ENCODE measurements around the gene WDR90.

GRCh38 chr16:702341-702740, 53.2 kb downstream of the WDR90 start:
- TF ChIP-seq SMC3 (conservative IDR thresholded peaks at IDR 0.05; ENCODE audit: poor library complexity): no peak
- no peak for TF ChIP-seq EP300 (conservative IDR thresholded peaks at IDR 0.05; ENCODE audit: poor library complexity, severe bottlenecking)
- TF ChIP-seq, protein P1, sequence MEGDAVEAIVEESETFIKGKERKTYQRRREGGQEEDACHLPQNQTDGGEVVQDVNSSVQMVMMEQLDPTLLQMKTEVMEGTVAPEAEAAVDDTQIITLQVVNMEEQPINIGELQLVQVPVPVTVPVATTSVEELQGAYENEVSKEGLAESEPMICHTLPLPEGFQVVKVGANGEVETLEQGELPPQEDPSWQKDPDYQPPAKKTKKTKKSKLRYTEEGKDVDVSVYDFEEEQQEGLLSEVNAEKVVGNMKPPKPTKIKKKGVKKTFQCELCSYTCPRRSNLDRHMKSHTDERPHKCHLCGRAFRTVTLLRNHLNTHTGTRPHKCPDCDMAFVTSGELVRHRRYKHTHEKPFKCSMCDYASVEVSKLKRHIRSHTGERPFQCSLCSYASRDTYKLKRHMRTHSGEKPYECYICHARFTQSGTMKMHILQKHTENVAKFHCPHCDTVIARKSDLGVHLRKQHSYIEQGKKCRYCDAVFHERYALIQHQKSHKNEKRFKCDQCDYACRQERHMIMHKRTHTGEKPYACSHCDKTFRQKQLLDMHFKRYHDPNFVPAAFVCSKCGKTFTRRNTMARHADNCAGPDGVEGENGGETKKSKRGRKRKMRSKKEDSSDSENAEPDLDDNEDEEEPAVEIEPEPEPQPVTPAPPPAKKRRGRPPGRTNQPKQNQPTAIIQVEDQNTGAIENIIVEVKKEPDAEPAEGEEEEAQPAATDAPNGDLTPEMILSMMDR (IDR thresholded peaks at IDR 0.05; ENCODE audit: poor library complexity, severe bottlenecking): no peak
- no peak for TF ChIP-seq MXI1 (conservative IDR thresholded peaks at IDR 0.05; ENCODE audit: poor library complexity, severe bottlenecking)
- TF ChIP-seq, protein P2, sequence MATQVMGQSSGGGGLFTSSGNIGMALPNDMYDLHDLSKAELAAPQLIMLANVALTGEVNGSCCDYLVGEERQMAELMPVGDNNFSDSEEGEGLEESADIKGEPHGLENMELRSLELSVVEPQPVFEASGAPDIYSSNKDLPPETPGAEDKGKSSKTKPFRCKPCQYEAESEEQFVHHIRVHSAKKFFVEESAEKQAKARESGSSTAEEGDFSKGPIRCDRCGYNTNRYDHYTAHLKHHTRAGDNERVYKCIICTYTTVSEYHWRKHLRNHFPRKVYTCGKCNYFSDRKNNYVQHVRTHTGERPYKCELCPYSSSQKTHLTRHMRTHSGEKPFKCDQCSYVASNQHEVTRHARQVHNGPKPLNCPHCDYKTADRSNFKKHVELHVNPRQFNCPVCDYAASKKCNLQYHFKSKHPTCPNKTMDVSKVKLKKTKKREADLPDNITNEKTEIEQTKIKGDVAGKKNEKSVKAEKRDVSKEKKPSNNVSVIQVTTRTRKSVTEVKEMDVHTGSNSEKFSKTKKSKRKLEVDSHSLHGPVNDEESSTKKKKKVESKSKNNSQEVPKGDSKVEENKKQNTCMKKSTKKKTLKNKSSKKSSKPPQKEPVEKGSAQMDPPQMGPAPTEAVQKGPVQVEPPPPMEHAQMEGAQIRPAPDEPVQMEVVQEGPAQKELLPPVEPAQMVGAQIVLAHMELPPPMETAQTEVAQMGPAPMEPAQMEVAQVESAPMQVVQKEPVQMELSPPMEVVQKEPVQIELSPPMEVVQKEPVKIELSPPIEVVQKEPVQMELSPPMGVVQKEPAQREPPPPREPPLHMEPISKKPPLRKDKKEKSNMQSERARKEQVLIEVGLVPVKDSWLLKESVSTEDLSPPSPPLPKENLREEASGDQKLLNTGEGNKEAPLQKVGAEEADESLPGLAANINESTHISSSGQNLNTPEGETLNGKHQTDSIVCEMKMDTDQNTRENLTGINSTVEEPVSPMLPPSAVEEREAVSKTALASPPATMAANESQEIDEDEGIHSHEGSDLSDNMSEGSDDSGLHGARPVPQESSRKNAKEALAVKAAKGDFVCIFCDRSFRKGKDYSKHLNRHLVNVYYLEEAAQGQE (IDR thresholded peaks at IDR 0.05; ENCODE audit: borderline replicate concordance): no peak
- no peak for TF ChIP-seq EZH2 (IDR thresholded peaks at IDR 0.05; ENCODE audit: borderline replicate concordance, insufficient read depth, low read length, poor library complexity, severe bottlenecking)

All from neural cell (in vitro differentiated cells).